HFF-Myc (cell line): Measurements from ENCODE around the gene ACTG1.

ENCODE experiments used
- DNase-seq: peaks from one replicate; pipeline ENCODE4 v3.0.0-alpha.2; 2011; ENCODE audit warnings: low read depth; ENCODE audit errors: extremely low read depth
- H3K4me3 ChIP-seq: replicated peaks from 2 replicates; pipeline ENCODE4 v1.5.1; 2011; ENCODE audit warnings: low read depth, mild to moderate bottlenecking, control low read depth, low read length
- TF ChIP-seq, protein P1 (sequence below): IDR thresholded peaks from 2 replicates; pipeline ENCODE4 v1.5.1; 2012; ENCODE audit warnings: mild to moderate bottlenecking, low read depth, low read length, control low read depth; ENCODE audit errors: missing control alignments

Gene ACTG1

GRCh38 chr17:81511804-81512561 is 616 bp downstream of the ACTG1 start:
- H3K4me3 ChIP-seq = peak overlapping the region; percentile 69
- TF ChIP-seq, protein P1, sequence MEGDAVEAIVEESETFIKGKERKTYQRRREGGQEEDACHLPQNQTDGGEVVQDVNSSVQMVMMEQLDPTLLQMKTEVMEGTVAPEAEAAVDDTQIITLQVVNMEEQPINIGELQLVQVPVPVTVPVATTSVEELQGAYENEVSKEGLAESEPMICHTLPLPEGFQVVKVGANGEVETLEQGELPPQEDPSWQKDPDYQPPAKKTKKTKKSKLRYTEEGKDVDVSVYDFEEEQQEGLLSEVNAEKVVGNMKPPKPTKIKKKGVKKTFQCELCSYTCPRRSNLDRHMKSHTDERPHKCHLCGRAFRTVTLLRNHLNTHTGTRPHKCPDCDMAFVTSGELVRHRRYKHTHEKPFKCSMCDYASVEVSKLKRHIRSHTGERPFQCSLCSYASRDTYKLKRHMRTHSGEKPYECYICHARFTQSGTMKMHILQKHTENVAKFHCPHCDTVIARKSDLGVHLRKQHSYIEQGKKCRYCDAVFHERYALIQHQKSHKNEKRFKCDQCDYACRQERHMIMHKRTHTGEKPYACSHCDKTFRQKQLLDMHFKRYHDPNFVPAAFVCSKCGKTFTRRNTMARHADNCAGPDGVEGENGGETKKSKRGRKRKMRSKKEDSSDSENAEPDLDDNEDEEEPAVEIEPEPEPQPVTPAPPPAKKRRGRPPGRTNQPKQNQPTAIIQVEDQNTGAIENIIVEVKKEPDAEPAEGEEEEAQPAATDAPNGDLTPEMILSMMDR = no peak
- DNase-seq = no peak

DNA sequence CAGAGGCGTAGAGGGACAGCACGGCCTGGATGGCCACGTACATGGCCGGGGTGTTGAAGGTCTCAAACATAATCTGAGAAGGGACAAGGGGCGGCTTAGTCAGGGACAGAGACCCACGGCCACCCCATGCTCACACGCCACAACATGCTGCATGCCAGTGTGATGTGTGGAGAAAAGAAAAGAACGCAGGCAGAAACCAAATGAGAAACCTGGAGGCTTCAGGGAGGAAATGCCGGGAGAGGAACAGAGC is 1.1 kb downstream of the ACTG1 start:
- peak overlapping the region; percentile 69 for H3K4me3 ChIP-seq
- no peak for DNase-seq
- TF ChIP-seq, protein P1 = no peak

GRCh38 chr17:81510785-81511553 is 1.6 kb downstream of the ACTG1 start:
- H3K4me3 ChIP-seq = peak overlapping the region; percentile 69
- TF ChIP-seq, protein P1 = no peak
- DNase-seq = no peak

GRCh38 chr17:81509972-81510784 is 2.4 kb downstream of the ACTG1 start:
- DNase-seq = no peak
- TF ChIP-seq, protein P1 = no peak
- peak overlapping the region; percentile 69 for H3K4me3 ChIP-seq

DNA sequence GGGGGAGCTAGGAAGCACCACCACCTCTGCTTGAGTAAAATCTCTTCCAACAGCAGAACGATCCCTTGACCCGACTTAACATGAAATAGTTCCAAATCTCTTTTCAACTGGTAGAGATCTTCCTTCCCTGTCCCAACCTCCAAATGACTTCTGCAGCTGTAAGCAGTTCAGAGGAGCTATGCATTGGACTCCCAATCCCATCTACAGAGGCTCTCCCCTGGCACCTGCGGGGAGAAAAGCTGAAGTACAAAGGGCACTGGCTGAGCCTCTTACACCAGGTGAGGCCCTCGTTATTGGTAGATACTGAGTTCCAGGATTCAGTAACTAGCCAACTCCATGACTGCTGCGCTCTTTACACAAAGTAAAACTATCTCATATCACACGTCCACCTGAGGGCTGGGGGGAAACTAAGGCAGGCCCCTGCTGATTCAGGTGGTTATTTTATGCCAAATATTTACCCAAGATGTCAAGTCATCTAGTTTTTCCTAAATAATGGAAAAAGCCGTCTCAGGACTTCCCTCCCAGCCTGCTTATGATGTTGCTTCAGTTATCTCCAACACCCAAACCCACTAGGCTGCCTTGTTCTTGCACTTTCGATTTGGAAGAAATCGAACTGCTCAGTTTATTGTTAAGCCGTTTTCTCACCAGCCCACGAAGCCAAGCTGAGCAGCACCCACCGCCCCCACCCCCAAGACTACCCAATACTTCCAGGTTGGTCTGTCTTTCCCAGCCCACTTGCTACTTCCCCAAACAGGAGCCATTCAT is 3.2 kb downstream of the ACTG1 start:
- H3K4me3 ChIP-seq = peak overlapping the region; percentile 69
- DNase-seq = no peak
- TF ChIP-seq, protein P1 = no peak

- peak overlapping the region; percentile 69 for H3K4me3 ChIP-seq
- TF ChIP-seq, protein P1 = no peak
- no peak for DNase-seq
These were observed 3.9 kb downstream of the ACTG1 start for GRCh38 chr17:81508639-81509206.
